Coronary artery (tissue), 2 donors: Measurements from ENCODE around the gene ZMIZ1.

Source experiments
- DNase-seq: peaks from one replicate; pipeline ENCODE4 v3.0.0-alpha.2; 2017; ENCODE audit warnings: low spot score
- H3K27ac ChIP-seq, 2 donors: fragments of 200-600 bp; sonication (generic); one replicate each; pipeline ENCODE4 v1.5.1; 2016 to 2019
- H3K4me3 ChIP-seq: fragments of 200-600 bp; sonication (generic); 2 replicates; pipeline ENCODE4 v1.5.1; 2016; ENCODE audit warnings: mild to moderate bottlenecking, moderate library complexity
- TF ChIP-seq, protein P1 (sequence below): fragments of 200-600 bp; sonication (generic); IDR thresholded peaks from one replicate; pipeline ENCODE4 v1.5.1; 2019; ENCODE audit warnings: antibody characterized with exemption

Gene ZMIZ1

DNA sequence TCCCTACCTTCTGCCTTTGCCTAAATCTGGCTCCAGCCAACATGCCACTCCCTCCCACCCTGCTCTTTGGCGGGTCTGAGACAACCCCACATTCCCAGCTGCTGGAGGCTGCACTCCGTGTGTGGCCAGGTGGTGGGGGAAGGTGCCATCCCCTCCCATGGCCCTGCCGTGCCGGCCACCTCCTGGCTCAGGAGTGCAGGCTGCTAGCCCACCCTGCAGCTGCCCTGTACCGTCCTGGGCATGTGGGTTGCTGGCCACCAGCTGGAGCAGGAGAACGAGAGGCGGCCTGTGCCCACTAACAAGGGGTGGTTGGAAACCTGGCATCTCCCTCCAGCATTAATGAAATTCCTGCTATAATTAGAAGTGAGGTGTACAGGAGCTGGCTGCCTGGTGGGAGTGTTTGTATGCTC lies 97.6 kb downstream of the ZMIZ1 start:
- no peak overlapping the region for H3K4me3 ChIP-seq
- no peak overlapping the region for H3K27ac ChIP-seq
- TF ChIP-seq, protein P1, sequence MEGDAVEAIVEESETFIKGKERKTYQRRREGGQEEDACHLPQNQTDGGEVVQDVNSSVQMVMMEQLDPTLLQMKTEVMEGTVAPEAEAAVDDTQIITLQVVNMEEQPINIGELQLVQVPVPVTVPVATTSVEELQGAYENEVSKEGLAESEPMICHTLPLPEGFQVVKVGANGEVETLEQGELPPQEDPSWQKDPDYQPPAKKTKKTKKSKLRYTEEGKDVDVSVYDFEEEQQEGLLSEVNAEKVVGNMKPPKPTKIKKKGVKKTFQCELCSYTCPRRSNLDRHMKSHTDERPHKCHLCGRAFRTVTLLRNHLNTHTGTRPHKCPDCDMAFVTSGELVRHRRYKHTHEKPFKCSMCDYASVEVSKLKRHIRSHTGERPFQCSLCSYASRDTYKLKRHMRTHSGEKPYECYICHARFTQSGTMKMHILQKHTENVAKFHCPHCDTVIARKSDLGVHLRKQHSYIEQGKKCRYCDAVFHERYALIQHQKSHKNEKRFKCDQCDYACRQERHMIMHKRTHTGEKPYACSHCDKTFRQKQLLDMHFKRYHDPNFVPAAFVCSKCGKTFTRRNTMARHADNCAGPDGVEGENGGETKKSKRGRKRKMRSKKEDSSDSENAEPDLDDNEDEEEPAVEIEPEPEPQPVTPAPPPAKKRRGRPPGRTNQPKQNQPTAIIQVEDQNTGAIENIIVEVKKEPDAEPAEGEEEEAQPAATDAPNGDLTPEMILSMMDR, result no peak
- no peak for DNase-seq

DNA sequence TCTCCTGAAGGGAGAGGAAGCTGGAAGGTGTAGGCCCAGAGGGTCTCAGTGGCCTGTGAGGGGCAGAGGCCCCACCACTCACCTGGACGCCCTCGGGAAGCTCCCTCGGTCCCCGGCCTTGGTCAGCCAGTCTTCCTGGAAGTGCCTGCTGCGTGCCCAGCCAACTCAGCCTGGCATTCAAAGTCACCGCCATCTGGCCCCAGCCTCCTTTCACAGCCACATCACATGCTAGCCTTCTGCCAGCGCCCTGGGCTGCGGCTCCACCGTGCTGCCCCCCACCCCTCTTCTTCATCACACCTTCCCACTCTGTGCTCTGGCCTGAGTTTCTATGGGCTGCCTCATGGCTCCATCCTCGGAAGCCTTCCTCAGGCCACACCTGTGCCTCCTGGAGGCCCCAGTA lies 98.0 kb downstream of the ZMIZ1 start:
- Histone ChIP-seq H3K27ac (no peak overlapping the region), H3K4me3 (no peak overlapping the region)
- TF ChIP-seq, protein P1, result no peak
- DNase-seq, result no peak

DNA sequence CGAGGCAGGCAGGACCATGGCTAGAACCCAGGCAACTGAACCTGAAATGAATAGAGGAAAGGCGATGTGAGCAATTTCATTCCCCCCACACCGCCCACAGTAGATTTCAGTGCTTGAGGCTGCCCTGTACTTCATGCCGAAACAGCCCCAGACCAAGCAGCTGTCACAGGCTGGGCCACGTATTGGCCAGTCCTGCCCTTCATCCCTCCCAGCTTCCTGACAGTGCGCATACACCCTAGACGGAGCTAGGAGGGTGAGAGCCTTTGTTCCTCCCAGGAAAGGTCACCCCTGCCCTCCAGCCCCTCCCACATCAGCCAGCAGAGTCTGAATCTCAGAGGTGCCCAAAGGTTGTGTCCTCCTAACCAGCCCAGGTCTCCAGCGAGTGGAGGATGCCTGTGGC lies 98.8 kb downstream of the ZMIZ1 start:
- no peak for DNase-seq
- TF ChIP-seq, protein P1, result no peak
- Histone ChIP-seq H3K27ac (no peak overlapping the region), H3K4me3 (no peak overlapping the region)

DNA sequence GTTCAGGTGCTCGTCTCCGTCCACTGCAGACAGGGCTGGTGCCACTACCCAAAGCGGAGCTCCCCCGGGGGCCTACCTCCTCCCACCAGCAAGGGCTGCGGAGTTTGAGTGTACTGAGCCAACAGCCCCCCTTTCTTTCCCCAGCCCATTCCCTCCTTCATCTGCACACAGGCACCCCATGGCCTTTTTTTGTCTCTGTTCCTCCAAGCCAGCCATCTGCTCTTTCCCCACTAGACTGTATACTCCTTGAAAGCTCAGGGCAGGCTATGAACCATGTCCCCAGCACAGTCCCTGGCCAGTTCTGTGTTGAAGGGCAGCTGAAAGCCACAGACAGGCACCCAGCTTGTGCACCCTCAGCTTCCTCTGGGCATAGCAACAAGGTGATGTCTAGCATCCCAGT lies 99.4 kb downstream of the ZMIZ1 start:
- no peak overlapping the region for H3K27ac ChIP-seq
- TF ChIP-seq, protein P1, result no peak
- no peak overlapping the region for H3K4me3 ChIP-seq
- no peak for DNase-seq

DNA sequence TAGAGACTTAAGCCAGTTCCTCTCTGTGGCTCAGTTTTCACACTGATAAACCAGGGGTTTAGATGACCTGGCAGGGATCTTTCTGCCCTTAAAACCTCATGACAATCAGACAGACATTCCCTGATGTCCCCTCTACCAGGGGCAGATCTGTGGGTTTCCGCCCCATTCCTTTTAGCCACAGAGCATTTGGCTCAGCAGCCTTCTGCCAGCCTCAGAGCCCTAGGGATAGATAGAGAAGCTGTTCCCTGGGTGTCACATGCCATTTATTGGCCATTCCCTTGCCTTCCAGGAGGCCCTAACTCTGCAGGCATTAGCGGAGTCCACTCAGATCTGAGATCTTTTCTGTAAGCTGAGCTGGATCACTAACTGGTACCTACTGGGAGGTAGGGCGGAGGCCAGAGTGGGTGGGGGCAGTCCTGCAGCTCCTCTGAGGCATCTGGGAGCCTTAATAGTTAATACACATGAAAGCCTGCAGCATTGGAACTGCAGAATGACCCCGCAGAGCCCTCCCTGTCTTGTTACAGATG lies 101.5 kb downstream of the ZMIZ1 start:
- TF ChIP-seq, protein P1, result no peak
- H3K27ac ChIP-seq, result peak overlapping the region in 1 of 2 donors; percentile 4

DNA sequence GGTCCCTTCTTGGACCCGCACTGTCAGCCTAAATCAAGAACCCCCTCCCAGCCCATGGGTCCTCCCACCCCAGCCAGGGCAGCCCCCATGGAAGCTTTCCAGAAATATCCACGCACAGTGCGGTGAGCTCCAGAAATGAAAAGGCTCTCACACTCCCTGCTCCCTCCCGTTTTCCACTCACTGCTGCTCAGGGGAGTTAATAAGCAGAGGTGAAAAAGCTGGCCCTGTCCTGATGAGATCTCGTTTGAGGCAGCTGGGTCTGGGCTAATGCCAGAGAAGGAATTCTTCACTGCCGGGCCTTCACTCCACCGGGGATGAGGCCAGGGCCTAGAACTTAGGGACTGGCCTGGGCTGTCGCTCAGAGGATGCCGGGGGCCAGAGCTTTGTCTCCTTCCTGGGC lies 102.2 kb downstream of the ZMIZ1 start:
- Histone ChIP-seq H3K27ac (no peak overlapping the region), H3K4me3 (no peak overlapping the region)
- DNase-seq, result no peak
- TF ChIP-seq, protein P1, result no peak

More for the DNA sequence above, 101.5 kb downstream of the ZMIZ1 start:
- no peak for DNase-seq
- H3K4me3 ChIP-seq, result no peak overlapping the region

DNA sequence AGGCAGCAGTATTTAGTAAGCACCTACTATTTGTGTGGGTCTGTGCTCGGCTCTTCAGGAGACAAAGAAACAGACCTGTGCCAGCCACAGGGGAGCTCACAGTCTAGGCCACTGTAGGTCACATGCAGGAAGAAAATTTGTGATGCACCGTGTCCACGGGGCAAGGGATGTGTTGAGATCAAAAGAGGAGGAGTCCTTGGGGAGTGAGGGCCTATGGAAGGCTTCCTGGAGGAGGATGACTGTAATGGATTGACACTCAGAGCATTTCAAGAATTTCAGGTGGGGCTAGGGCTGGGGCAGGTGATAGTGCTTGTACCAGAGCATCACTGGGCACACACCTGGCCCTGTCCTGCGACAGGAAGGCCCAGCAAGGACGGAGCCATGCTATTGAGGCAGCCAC lies 102.7 kb downstream of the ZMIZ1 start:
- TF ChIP-seq, protein P1, result no peak
- Histone ChIP-seq H3K4me3 (no peak overlapping the region), H3K27ac (no peak overlapping the region)
- no peak for DNase-seq
